ENCODE measurements around the gene AP1G2. TPM values are rescaled to one million over a fixed set of nuclear protein-coding genes. Genes with fewer than 3 reads are reported as not detected.

The AP1G2 gene
- total and polyA plus RNA-seq, 2 of the 13 experiments (the other 11 are each of a cell fraction or from before 2014, with no cell fraction given): 96.9 to 611 TPM

DNA sequence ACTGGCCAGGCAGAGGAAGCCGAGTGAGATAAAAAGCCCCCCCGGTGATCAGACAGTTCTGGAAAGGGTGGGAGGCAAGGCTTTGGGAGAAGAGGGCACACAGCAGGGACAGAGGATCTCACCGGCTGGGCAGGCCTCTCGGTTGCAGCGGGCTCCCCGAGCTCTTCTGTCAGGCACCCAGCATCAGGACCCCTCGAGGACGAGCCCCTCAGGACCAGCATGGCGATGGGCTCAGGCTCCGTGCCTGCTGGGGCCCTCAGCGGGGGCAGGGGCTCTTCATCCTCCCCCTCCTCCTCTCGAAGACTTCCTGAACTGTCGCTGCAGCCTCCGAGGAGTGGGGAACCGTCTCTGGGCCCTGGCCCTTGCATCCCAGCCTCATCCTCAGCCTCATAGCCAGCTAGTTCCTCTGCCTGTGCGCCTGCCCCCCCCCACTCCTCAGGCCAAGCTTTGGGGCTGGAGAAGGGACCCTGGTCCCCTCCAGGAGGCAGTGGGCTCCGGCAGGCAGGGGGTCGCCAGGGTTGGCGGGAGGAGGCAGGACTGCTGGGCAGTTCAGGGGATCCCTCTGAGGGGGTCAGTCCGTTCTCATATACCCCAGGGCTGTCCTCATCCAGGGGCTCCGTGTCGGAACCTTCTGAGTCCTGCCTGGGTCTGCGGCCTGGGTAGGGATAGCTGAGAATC, 3.4 kb upstream of the AP1G2 start (continued):
- TF ChIP-seq, protein P1, sequence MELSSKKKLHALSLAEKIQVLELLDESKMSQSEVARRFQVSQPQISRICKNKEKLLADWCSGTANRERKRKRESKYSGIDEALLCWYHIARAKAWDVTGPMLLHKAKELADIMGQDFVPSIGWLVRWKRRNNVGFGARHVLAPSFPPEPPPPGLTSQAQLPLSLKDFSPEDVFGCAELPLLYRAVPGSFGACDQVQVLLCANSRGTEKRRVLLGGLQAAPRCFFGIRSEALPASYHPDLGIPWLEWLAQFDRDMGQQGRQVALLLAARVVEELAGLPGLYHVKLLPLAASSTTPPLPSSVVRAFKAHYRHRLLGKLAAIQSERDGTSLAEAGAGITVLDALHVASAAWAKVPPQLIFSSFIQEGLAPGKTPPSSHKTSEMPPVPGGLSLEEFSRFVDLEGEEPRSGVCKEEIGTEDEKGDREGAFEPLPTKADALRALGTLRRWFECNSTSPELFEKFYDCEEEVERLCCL (CRISPR knock-in tag; IDR thresholded peaks at IDR 0.05; ENCODE audit: borderline replicate concordance): no peak
- TF ChIP-seq KDM5B (CRISPR knock-in tag; IDR thresholded peaks at IDR 0.05; ENCODE audit: borderline replicate concordance): 0 out of 2 replicates have a peak, but pooled peaks have one; percentile 13
- no peak; the same call in 1 of the 2 replicates for TF ChIP-seq SRY (CRISPR knock-in tag; IDR thresholded peaks at IDR 0.05)
- TF ChIP-seq, protein P2, sequence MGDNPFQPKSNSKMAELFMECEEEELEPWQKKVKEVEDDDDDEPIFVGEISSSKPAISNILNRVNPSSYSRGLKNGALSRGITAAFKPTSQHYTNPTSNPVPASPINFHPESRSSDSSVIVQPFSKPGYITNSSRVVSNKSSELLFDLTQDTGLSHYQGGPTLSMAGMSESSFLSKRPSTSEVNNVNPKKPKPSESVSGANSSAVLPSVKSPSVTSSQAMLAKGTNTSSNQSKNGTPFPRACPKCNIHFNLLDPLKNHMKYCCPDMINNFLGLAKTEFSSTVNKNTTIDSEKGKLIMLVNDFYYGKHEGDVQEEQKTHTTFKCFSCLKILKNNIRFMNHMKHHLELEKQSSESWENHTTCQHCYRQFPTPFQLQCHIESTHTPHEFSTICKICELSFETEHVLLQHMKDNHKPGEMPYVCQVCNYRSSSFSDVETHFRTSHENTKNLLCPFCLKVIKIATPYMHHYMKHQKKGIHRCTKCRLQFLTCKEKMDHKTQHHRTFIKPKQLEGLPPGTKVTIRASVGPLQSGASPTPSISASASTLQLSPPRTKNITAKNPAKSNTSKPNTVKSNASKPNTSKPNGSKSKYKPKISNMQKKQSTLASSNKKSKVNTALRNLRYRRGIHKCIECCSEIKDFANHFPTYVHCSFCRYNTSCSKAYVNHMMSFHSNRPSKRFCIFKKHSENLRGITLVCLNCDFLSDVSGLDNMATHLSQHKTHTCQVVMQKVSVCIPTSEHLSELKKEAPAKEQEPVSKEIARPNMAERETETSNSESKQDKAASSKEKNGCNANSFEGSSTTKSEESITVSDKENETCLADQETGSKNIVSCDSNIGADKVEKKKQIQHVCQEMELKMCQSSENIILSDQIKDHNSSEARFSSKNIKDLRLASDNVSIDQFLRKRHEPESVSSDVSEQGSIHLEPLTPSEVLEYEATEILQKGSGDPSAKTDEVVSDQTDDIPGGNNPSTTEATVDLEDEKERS (CRISPR knock-in tag; IDR thresholded peaks at IDR 0.05): 0 out of 2 replicates have a peak, but pooled peaks have one; percentile 24
- TF ChIP-seq MZF1 (CRISPR knock-in tag; IDR thresholded peaks at IDR 0.05; ENCODE audit: borderline replicate concordance): 0 out of 2 replicates have a peak, but pooled peaks have one; percentile 69
- TF ChIP-seq, protein P3, sequence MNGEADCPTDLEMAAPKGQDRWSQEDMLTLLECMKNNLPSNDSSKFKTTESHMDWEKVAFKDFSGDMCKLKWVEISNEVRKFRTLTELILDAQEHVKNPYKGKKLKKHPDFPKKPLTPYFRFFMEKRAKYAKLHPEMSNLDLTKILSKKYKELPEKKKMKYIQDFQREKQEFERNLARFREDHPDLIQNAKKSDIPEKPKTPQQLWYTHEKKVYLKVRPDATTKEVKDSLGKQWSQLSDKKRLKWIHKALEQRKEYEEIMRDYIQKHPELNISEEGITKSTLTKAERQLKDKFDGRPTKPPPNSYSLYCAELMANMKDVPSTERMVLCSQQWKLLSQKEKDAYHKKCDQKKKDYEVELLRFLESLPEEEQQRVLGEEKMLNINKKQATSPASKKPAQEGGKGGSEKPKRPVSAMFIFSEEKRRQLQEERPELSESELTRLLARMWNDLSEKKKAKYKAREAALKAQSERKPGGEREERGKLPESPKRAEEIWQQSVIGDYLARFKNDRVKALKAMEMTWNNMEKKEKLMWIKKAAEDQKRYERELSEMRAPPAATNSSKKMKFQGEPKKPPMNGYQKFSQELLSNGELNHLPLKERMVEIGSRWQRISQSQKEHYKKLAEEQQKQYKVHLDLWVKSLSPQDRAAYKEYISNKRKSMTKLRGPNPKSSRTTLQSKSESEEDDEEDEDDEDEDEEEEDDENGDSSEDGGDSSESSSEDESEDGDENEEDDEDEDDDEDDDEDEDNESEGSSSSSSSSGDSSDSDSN (CRISPR knock-in tag; IDR thresholded peaks at IDR 0.05): no peak
- TF ChIP-seq, protein P4, sequence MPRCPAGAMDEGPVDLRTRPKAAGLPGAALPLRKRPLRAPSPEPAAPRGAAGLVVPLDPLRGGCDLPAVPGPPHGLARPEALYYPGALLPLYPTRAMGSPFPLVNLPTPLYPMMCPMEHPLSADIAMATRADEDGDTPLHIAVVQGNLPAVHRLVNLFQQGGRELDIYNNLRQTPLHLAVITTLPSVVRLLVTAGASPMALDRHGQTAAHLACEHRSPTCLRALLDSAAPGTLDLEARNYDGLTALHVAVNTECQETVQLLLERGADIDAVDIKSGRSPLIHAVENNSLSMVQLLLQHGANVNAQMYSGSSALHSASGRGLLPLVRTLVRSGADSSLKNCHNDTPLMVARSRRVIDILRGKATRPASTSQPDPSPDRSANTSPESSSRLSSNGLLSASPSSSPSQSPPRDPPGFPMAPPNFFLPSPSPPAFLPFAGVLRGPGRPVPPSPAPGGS (CRISPR knock-in tag; IDR thresholded peaks at IDR 0.05): 0 out of 2 replicates have a peak, but pooled peaks have one; percentile 2
- TF ChIP-seq, protein P5, sequence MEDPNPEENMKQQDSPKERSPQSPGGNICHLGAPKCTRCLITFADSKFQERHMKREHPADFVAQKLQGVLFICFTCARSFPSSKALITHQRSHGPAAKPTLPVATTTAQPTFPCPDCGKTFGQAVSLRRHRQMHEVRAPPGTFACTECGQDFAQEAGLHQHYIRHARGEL (CRISPR knock-in tag; IDR thresholded peaks at IDR 0.05): 0 out of 2 replicates have a peak, but pooled peaks have one; percentile 19
- TF ChIP-seq MEIS1 (CRISPR knock-in tag; IDR thresholded peaks at IDR 0.05; ENCODE audit: borderline replicate concordance): no peak
- TF ChIP-seq ZNF430 (CRISPR knock-in tag; IDR thresholded peaks at IDR 0.05): 0 out of 2 replicates have a peak, but pooled peaks have one; percentile 37
- TF ChIP-seq ZFYVE20 (CRISPR knock-in tag; IDR thresholded peaks at IDR 0.05; ENCODE audit: borderline replicate concordance, low read depth): peak; percentile 92; the same call in 1 of the 2 replicates
- TF ChIP-seq PCBP1 (IDR thresholded peaks at IDR 0.05; ENCODE audit: borderline replicate concordance, low read depth, low read length): peak; percentile 67; the same call in 1 of the 2 replicates
- TF ChIP-seq, protein P6, sequence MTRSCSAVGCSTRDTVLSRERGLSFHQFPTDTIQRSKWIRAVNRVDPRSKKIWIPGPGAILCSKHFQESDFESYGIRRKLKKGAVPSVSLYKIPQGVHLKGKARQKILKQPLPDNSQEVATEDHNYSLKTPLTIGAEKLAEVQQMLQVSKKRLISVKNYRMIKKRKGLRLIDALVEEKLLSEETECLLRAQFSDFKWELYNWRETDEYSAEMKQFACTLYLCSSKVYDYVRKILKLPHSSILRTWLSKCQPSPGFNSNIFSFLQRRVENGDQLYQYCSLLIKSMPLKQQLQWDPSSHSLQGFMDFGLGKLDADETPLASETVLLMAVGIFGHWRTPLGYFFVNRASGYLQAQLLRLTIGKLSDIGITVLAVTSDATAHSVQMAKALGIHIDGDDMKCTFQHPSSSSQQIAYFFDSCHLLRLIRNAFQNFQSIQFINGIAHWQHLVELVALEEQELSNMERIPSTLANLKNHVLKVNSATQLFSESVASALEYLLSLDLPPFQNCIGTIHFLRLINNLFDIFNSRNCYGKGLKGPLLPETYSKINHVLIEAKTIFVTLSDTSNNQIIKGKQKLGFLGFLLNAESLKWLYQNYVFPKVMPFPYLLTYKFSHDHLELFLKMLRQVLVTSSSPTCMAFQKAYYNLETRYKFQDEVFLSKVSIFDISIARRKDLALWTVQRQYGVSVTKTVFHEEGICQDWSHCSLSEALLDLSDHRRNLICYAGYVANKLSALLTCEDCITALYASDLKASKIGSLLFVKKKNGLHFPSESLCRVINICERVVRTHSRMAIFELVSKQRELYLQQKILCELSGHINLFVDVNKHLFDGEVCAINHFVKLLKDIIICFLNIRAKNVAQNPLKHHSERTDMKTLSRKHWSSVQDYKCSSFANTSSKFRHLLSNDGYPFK (CRISPR knock-in tag; IDR thresholded peaks at IDR 0.05; ENCODE audit: borderline replicate concordance): peak; percentile 9; the same call in 1 of the 2 replicates
- no peak for TF ChIP-seq ZNF720 (CRISPR knock-in tag; IDR thresholded peaks at IDR 0.05)
- 0 out of 2 replicates have a peak, but pooled peaks have one; percentile 6 for TF ChIP-seq RBAK (CRISPR knock-in tag; IDR thresholded peaks at IDR 0.05)
